Kidney epithelial cell (primary cell): ENCODE results near the gene LILRA1. TPM values are rescaled to one million over a fixed set of nuclear protein-coding genes. Genes with fewer than 3 reads are reported as not detected.

ENCODE experiments used
- DNase-seq: peaks from one replicate; pipeline ENCODE4 v3.0.0-alpha.2; 2010; ENCODE audit warnings: low read depth
- H3K27me3 ChIP-seq: 2 replicates; pipeline ENCODE4 v1.6.0; 2011; ENCODE audit warnings: low read length; ENCODE audit not compliant: control insufficient read depth, insufficient read depth
- H3K36me3 ChIP-seq: 2 replicates; pipeline ENCODE4 v1.5.1; 2011; ENCODE audit warnings: low read length; ENCODE audit not compliant: control insufficient read depth, insufficient read depth
- H3K4me3 ChIP-seq: 2 replicates; pipeline ENCODE4 v1.5.1; 2011; ENCODE audit warnings: low read depth, mild to moderate bottlenecking, control low read depth, low read length
- CTCF ChIP-seq: IDR thresholded peaks from 2 replicates; pipeline ENCODE4 v1.5.1; 2011; ENCODE audit warnings: mild to moderate bottlenecking, moderate library complexity, low read length, control low read depth, inconsistent platforms; ENCODE audit not compliant: insufficient read depth, poor library complexity, severe bottlenecking
- total RNA-seq: library from RNA; depleted of rRNA; stranded (reverse); fragments of >200 nt; gene quantifications from 2 replicates; pipeline ENCODE4 v1.2.3, GENCODE V29; 2015

Gene LILRA1
- total RNA-seq, 1 donor from 2014 or later: not detected

GRCh38 chr19:54650108-54650655 lies 56.8 kb downstream of the LILRA1 start:
- H3K27me3 ChIP-seq: no peaks in the 10 kb centered on the region
- no peak overlapping the region for H3K4me3 ChIP-seq
- TF ChIP-seq CTCF: no peak
- H3K36me3 ChIP-seq: no peaks in the 10 kb centered on the region
- no peak for DNase-seq

Other genes with a start within 250 kb of the LILRA1 start
- 1.0 TPM in 1 of 2 replicates, not detected in the other for gene LAIR1, start 228.7 kb upstream of the LILRA1 start, total RNA-seq
- not detected in 2 replicates for gene TTYH1, start 178.2 kb upstream of the LILRA1 start, total RNA-seq
- 61.3 and 62.8 TPM in 2 replicates for gene LENG8, start 144.4 kb upstream of the LILRA1 start, total RNA-seq
- gene LENG9, start 129.9 kb upstream of the LILRA1 start, total RNA-seq: 0.75 and 3.6 TPM in 2 replicates
- 21.4 and 24.4 TPM in 2 replicates for gene CDC42EP5, start 120.3 kb upstream of the LILRA1 start, total RNA-seq
- not detected in 2 replicates for gene LAIR2, start 90.8 kb upstream of the LILRA1 start, total RNA-seq
- not detected in 2 replicates for gene LILRA2, start 19.8 kb upstream of the LILRA1 start, total RNA-seq
- not detected in 2 replicates for gene LILRB1, start 36.9 kb downstream of the LILRA1 start, total RNA-seq
- 2.7 TPM in 1 of 2 replicates, not detected in the other for gene LILRB4, start 69.4 kb downstream of the LILRA1 start, total RNA-seq
- gene KIR3DL3, start 130.8 kb downstream of the LILRA1 start, total RNA-seq: not detected in 2 replicates
- gene KIR2DL3, start 144.9 kb downstream of the LILRA1 start, total RNA-seq: not detected in 2 replicates
- not detected in 2 replicates for gene KIR2DL1, start 176.2 kb downstream of the LILRA1 start, total RNA-seq
- not detected in 2 replicates for gene KIR2DL4, start 210.0 kb downstream of the LILRA1 start, total RNA-seq
- gene KIR3DL1, start 222.8 kb downstream of the LILRA1 start, total RNA-seq: not detected in 2 replicates
- not detected in 2 replicates for gene KIR2DS4, start 239.0 kb downstream of the LILRA1 start, total RNA-seq